NCI-H2196 (cell line): ENCODE data around the gene NPFFR1.

ENCODE experiments used
- DNase-seq: peaks from one replicate; lab custom pipeline; 2025; ENCODE audit not compliant: unreplicated experiment; lab: John Stamatoyannopoulos, UW

The NPFFR1 gene

GRCh38 chr10:70283445-70284399 is at the start of gene NPFFR1:
TSS of gene NPFFR1 (minus strand) at chr10:70284004. CDS start at chr10:70283676, 328 bp downstream.
- no peak for DNase-seq

- DNase-seq, result no peak
These were observed 49.5 kb upstream of the NPFFR1 start for GRCh38 chr10:70333268-70333667.

- DNase-seq, result peak; percentile 52
These were observed 47.9 kb upstream of the NPFFR1 start for GRCh38 chr10:70331486-70332268.

GRCh38 chr10:70331160-70331485 is 47.3 kb upstream of the NPFFR1 start:
- no peak for DNase-seq

DNA sequence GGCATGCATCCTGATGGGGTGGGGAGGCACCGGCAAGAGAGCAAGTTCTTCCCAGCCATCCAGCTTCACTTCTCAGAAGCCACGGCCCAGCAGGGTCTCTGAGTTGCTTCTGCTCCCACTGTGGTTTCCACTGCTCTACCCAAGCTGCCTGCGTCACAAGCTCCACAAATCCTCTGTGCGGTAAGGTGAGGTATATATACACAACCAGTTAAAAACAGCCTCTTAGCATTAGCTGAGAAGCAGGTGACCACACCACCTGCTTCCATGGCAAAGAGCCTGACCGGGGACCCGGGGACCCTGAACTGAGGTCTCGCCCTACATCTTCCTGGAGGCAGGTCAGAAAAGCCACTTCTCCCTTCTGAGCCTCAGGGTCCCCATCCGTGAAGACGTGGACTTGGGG is 46.9 kb upstream of the NPFFR1 start:
- DNase-seq, result no peak

DNA sequence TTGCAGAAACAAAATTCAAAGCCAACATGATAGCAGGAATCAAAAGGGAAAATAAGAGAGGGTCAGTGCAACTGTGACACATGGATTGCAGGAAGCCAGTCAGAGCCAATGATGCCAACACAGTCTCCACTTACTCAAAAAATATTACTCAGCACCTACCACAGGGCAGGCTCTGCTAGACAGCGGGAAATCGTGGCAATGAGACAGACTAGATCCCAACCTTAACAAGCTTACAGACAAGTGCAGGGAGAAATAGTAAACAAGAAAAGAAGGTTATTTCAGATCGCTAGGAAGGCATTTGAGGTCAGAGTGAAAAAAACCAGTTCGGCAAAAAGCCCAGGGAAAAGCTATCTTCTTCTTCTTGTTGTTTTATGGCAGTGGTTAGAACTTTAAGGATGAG is 45.2 kb upstream of the NPFFR1 start:
- DNase-seq, result no peak

DNA sequence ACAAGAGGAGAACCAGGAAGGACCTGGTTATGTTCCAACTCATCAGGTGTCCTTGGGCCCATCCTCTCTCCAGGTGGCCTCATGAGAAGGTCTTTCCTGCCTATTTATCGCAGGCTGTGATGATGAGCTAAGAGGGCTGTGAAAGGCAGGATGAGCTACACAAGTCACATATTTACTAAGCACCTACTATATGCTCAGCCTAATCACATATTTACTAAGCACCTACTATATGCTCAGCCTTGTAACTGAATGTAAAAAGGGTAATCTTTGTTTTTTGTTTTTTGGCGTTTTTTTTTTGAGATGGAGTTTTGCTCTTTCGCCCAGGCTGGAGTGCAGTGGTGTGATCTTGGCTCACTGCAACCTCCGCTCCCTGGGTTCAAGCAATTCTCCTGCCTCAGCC is 44.2 kb upstream of the NPFFR1 start:
- peak; percentile 16 for DNase-seq

GRCh38 chr10:70324951-70325781 is 41.4 kb upstream of the NPFFR1 start:
- no peak for DNase-seq

DNA sequence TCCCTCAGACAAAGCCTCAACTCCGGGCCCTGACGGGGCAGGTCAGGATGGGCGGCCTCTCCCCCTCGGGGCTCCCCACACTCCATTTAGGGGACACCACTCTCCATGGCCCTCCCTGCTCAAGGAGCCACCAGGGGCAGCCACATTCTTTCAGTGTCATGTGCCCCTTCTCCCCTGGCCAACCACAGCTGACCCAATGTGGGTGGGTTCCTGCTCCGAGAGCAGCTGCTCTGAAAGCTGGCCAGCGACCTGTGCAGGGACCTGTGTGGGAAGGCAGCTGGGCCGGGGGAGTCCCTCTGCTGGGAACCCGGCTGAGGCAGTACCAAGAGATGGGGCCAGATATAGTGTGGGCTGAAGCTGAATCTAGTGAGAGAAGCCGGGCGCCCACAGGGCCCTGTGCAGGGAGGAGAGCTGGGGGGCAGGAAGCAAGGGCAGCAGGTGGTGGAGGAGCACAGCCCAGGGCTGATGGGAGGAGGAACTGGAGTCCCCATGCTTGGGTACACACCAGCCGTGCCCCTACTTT is 40.6 kb upstream of the NPFFR1 start:
- no peak for DNase-seq

DNA sequence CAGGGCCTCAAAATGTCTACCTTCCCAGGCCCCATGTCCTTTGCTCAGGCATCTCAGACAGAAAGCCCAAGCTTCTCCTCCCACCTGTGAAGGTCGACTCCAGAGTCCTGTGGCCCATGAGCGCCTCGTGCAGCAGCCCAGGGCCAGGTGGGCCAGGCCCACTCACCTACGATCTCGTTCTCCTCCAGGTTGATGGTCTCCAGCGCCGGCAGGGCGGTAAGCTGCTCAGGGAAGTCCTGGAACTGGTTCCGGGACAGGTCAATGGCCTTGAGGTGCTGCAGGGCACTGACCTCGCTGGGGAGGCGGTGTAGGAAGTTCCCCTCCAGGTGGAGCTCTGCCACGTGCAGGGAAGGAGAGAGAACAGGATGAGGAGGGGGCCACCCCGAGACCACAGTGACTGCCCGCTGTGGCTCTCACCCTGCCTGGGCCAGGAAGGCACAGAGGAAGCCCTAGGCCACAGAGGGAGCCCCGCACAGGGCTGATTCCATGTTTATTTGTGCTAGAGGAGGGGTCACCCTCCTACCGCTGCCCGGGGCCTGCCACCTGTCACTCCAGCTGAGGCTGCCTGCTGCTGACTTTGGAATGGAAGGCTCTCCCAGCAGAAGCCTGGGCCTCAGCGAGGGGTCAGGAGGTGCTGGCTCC is 40.0 kb upstream of the NPFFR1 start:
- no peak for DNase-seq

DNA sequence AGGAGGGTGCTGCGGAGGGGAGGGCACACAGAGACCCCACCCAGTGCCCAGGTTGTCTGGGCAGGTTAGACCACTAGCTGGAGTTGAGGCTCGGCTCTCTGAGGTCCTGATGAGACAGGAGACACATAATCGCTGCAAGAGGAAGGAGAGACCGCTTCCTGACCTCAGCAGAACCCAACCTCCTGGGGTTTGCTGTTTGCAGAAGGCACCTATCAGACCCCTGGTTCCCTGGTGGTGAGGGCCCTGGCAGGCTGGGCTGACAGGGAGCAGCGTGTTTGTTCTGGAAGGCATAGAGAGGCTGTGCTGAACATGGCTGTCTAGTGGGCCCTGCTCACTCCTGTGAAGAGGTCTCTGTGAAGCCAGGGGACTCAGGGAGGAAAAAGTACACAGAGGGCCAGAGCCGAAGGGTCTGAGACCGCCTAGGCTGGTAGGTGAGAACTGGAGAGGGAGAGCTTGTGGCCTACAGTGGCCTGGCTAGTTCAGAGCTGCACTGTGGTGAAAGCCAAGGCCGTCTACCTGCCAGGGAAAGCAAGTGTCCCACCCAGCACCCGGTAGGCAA is 39.4 kb upstream of the NPFFR1 start:
- DNase-seq, result no peak

GRCh38 chr10:70321897-70322890 is 38.4 kb upstream of the NPFFR1 start:
- DNase-seq, result no peak

DNA sequence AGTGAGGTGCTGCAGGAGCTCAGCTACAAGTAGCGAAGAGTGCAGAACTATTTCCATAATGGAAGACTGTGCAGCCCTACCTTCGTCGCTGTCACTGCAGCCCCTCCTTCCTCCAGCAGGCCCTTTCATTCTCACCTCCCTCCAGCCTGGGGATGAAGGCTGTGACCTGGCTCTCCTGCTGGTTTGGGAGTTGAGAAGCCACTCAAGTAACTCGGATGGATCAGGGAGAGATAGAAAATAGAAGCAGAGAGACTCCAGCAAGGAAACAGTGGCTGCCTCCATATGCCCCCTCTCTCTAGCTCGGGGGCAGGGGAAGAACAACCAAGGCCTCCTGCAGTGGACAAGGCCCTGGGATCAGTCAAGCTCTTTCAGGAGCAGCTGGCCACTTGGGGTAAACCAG is 37.4 kb upstream of the NPFFR1 start:
- DNase-seq, result no peak

GRCh38 chr10:70320751-70321150 is 36.9 kb upstream of the NPFFR1 start:
- DNase-seq, result no peak

GRCh38 chr10:70319824-70320223 is 36.0 kb upstream of the NPFFR1 start:
- DNase-seq, result no peak

- DNase-seq, result no peak
These were observed 35.4 kb upstream of the NPFFR1 start for GRCh38 chr10:70319183-70319582.

- DNase-seq, result no peak
These were observed 34.1 kb upstream of the NPFFR1 start for GRCh38 chr10:70317943-70318318.

- no peak for DNase-seq
These were observed 33.6 kb upstream of the NPFFR1 start for GRCh38 chr10:70317272-70317942.

DNA sequence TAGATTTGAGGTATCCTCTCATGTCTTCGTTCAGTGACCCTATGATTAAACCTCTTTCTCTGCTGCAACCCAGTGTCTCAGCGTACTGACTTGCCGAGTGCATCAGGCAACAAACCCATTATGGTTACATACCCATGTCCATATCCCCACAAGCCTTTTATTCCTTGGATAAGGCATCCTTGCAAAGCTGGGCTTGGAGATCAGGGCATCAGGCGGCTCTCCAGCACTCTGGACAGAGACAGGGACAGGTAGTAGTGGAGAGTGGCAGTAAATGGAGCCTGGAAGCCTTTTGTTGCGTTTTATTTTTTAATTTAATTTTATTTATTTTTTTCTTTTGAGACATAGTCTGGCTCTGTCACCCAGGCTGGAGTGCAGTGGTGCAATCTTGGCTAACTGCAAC is 32.0 kb upstream of the NPFFR1 start:
- no peak for DNase-seq
